Mucosa of rectum (tissue), 2 donors: Measurements from ENCODE around the gene HYDIN.

ENCODE experiments used
- H3K27ac ChIP-seq, 2 donors: one replicate each; pipeline ENCODE4 v1.7.0; 2013; ENCODE audit warnings: inconsistent platforms in 2 of 2, low read depth in 2 of 2, low read length in 2 of 2
- H3K27me3 ChIP-seq, 2 donors: one replicate each; pipeline ENCODE4 v1.7.0; 2013; ENCODE audit warnings: low read length in 2 of 2; ENCODE audit not compliant: control insufficient read depth in 2 of 2, insufficient read depth in 2 of 2
- H3K36me3 ChIP-seq, 2 donors: one replicate each; pipeline ENCODE4 v1.7.0; 2013; ENCODE audit warnings: low read length in 2 of 2; ENCODE audit not compliant: control insufficient read depth in 2 of 2, insufficient read depth in 2 of 2
- H3K4me1 ChIP-seq, 2 donors: one replicate each; pipeline ENCODE4 v1.7.0; 2013; ENCODE audit warnings: low read length in 2 of 2, mild to moderate bottlenecking in 1 of 2; ENCODE audit not compliant: control insufficient read depth in 2 of 2, insufficient read depth in 2 of 2
- H3K4me3 ChIP-seq, 2 donors: one replicate each; pipeline ENCODE4 v1.7.0; 2013; ENCODE audit warnings: low read length in 2 of 2
- H3K9ac ChIP-seq, 2 donors: one replicate each; pipeline ENCODE4 v1.7.0; 2013; ENCODE audit warnings: low read length in 2 of 2, low read depth in 1 of 2, mild to moderate bottlenecking in 1 of 2
- H3K9me3 ChIP-seq, 2 donors: one replicate each; pipeline ENCODE4 v1.7.0; 2013; ENCODE audit warnings: low read length in 2 of 2; ENCODE audit not compliant: control insufficient read depth in 2 of 2
- donor health status: healthy.
- donor health status: Normal muscosa, but diverticular disease.

HYDIN gene

GRCh38 chr16:70796301-70796700 lies 434.2 kb downstream of the HYDIN start:
- Histone ChIP-seq H3K27ac (no peak overlapping the region), H3K9me3 (no peaks in the 10 kb centered on the region), H3K4me1 (peaks cover 7 to 9% of the 10 kb centered on the region in 2 donors), H3K36me3 (peaks cover 0 to 5% of the 10 kb centered on the region in 2 donors), H3K4me3 (no peak overlapping the region), H3K9ac (no peak overlapping the region), H3K27me3 (no peaks in the 10 kb centered on the region)

- Histone ChIP-seq H3K27ac (no peak overlapping the region), H3K4me3 (no peak overlapping the region)
These were observed 435.1 kb downstream of the HYDIN start for GRCh38 chr16:70795296-70795912.

GRCh38 chr16:70793851-70794502 lies 436.5 kb downstream of the HYDIN start:
- Histone ChIP-seq H3K36me3 (peaks cover 0 to 5% of the 10 kb centered on the region in 2 donors), H3K27ac (peak overlapping the region in 1 of 2 donors; percentile 20), H3K27me3 (no peaks in the 10 kb centered on the region), H3K4me1 (no peaks in the 10 kb centered on the region), H3K4me3 (no peak overlapping the region), H3K9me3 (no peaks in the 10 kb centered on the region), H3K9ac (peak overlapping the region in 1 of 2 donors; percentile 14)

More at GRCh38 chr16:70795296-70795912, 435.1 kb downstream of the HYDIN start:
- no peaks in the 10 kb centered on the region for H3K9me3 ChIP-seq
- H3K27me3 ChIP-seq, result no peaks in the 10 kb centered on the region
- H3K4me1 ChIP-seq, result peaks cover 3 to 6% of the 10 kb centered on the region in 2 donors
- H3K36me3 ChIP-seq, result peaks cover 0 to 5% of the 10 kb centered on the region in 2 donors
- H3K9ac ChIP-seq, result no peak overlapping the region

- Histone ChIP-seq H3K4me3 (no peak overlapping the region), H3K36me3 (peaks cover 5 to 9% of the 10 kb centered on the region in 2 donors), H3K27me3 (no peaks in the 10 kb centered on the region), H3K4me1 (no peaks in the 10 kb centered on the region), H3K27ac (no peak overlapping the region), H3K9me3 (no peaks in the 10 kb centered on the region), H3K9ac (no peak overlapping the region)
These were observed 439.7 kb downstream of the HYDIN start for GRCh38 chr16:70790815-70791214.

GRCh38 chr16:70789595-70790447 lies 440.7 kb downstream of the HYDIN start:
- no peaks in the 10 kb centered on the region for H3K27me3 ChIP-seq
- H3K9me3 ChIP-seq, result no peaks in the 10 kb centered on the region
- peaks cover 15 to 18% of the 10 kb centered on the region in 2 donors for H3K36me3 ChIP-seq
- no peak overlapping the region for H3K9ac ChIP-seq
- H3K27ac ChIP-seq, result no peak overlapping the region
- H3K4me1 ChIP-seq, result no peaks in the 10 kb centered on the region
- H3K4me3 ChIP-seq, result no peak overlapping the region

- Histone ChIP-seq H3K4me3 (no peak overlapping the region), H3K27me3 (no peaks in the 10 kb centered on the region), H3K4me1 (no peaks in the 10 kb centered on the region), H3K9me3 (no peaks in the 10 kb centered on the region), H3K9ac (no peak overlapping the region), H3K27ac (peak overlapping the region in 1 of 2 donors; percentile 6), H3K36me3 (peaks cover 24% of the 10 kb centered on the region in 2 donors)
These were observed 441.6 kb downstream of the HYDIN start for GRCh38 chr16:70788668-70789594.

- Histone ChIP-seq H3K36me3 (peaks cover 47 to 50% of the 10 kb centered on the region in 2 donors), H3K27me3 (no peaks in the 10 kb centered on the region), H3K4me1 (no peaks in the 10 kb centered on the region), H3K9me3 (no peaks in the 10 kb centered on the region), H3K27ac (no peak overlapping the region), H3K9ac (no peak overlapping the region), H3K4me3 (no peak overlapping the region)
These were observed 444.3 kb downstream of the HYDIN start for GRCh38 chr16:70786020-70786755.

GRCh38 chr16:70784692-70785555 lies 445.6 kb downstream of the HYDIN start:
- H3K27me3 ChIP-seq, result no peaks in the 10 kb centered on the region
- peaks cover 57 to 61% of the 10 kb centered on the region in 2 donors for H3K36me3 ChIP-seq
- no peaks in the 10 kb centered on the region for H3K4me1 ChIP-seq
- H3K4me3 ChIP-seq, result no peak overlapping the region
- no peak overlapping the region for H3K27ac ChIP-seq
- H3K9ac ChIP-seq, result no peak overlapping the region
- no peaks in the 10 kb centered on the region for H3K9me3 ChIP-seq
